ENCODE measurements around the gene KLHL29.

Gene KLHL29

GRCh38 chr2:23499439-23499838 is 114.5 kb downstream of the KLHL29 start:
- DNase-seq, result no peak

GRCh38 chr2:23500836-23501235 is 115.9 kb downstream of the KLHL29 start:
- no peak for DNase-seq

GRCh38 chr2:23502096-23502495 is 117.1 kb downstream of the KLHL29 start:
- DNase-seq, result no peak

- no peak for DNase-seq
Observed at GRCh38 chr2:23503097-23503496, 118.1 kb downstream of the KLHL29 start.

GRCh38 chr2:23503682-23504081 is 118.7 kb downstream of the KLHL29 start:
- no peak for DNase-seq

DNA sequence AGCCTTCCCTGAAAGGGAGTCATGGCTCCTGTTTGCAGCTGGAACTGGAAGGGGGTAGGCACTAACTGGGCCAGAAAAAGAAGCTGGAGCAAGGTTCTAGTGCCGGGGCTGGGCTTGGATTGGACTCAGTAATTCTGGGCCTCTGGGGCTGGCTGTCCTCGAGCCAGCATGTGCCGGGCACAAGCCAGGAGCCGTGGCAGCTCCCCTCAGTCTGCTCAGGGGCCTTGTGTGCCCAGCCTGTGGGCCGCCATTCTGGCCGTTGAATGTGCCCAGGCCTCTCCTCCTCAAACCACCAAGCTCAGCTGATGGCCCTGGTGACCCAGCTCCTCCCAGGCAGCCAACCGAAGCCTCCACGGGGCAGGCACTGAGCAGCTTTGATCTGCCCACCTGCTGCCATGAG is 119.6 kb downstream of the KLHL29 start:
- DNase-seq, result no peak

GRCh38 chr2:23505218-23505983 is 120.4 kb downstream of the KLHL29 start:
- no peak for DNase-seq

GRCh38 chr2:23505984-23506380 is 121.0 kb downstream of the KLHL29 start:
- DNase-seq, result no peak

GRCh38 chr2:23506531-23507266 is 121.7 kb downstream of the KLHL29 start:
- DNase-seq, result no peak

DNA sequence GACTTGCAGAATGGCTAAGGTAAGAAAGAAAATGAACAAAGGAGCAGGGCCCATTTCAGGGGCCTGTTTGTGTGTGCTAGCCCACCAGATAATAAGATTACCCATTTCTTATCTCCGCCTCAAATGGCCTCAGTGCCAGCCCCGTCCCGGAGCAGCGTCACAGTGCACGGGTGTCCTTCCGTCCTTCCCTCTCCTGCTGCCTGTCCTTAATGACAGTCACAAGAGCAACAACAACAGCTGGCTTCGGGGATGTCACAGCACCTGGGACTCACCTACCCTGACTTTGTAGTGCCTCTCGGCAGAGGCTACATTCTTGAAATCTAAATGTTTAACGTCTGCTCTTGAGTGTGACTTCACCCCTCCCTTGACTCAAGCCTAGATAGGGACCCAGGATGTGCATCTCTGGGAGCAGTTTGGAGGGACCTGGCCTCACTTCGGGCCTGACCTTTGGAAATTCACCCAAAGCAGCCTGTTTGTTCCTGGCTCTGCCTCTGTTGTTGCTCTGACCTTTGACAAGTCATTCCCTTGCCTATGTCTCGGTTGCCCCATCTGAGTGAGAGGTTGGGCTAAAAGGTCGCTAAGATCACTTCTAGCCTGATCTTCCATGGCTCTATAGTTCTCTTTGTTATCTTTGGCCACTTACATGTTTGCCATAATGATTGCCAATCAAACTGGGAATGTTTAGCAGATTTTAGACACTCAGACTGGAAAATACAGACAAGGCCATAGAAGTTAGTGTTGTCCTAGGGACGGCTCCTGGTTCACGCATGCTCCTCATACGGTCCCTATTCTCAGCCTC is 122.5 kb downstream of the KLHL29 start:
- DNase-seq, result no peak

DNA sequence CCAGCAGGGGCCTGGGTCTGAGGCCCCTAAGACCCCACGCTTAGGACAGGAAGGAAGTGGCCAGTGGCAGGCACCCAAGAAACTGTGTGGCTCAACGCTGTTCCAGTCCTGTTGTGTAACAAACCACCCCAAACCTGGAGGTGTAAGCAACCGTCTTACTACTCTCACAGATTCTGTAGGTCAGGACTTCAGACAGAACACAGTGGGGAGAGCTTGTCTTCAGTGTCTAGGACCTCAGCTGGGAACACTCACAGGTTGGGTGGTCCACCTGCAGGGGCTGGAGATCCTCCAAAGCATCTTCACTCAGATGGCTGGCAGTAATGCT is 123.0 kb downstream of the KLHL29 start:
- no peak for DNase-seq

DNA sequence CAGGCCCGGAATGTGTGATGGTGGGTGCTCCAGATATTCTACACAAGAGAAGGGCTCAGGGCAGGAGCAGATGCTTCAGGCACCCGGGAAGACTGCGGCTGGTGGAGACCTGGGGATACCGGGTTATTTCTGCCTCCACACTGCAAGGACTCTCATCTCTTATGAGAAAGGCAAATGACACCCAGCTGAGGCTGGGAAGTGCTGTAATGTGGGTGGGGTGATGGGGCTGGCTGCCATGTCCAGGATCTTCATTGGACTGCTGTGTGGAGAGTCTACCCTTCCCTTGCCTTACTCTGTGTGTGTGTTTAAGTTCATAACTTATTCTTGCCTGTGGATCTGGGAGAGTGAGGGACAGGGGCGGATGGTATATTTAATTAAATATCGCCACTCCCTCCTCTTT is 124.1 kb downstream of the KLHL29 start:
- DNase-seq, result no peak

GRCh38 chr2:23509596-23510292 is 124.8 kb downstream of the KLHL29 start:
- no peak for DNase-seq

- DNase-seq, result peak; percentile 56
Observed at GRCh38 chr2:23510471-23510870, 125.5 kb downstream of the KLHL29 start.

DNA sequence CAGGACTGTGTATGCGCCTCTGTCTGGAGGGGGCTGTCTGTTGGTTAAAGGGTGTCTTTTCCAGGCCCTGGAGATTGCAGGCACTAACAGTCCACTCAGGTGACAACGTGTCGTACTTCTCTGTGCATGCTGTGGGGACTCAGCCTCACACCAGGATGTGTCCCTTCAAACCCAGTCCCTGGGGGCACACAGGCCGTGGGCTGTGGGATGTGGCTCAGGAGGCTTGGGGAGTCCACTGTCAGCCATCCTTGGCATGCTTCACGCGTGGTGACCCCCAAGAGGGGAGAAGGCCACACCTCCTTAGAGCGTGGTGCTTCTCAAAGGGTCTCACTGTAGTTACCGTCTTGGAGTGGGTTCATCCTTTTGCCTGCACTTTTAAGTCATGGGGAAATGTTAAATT is 127.8 kb downstream of the KLHL29 start:
- no peak for DNase-seq

- DNase-seq, result no peak
Observed at GRCh38 chr2:23513245-23513871, 128.4 kb downstream of the KLHL29 start.

- DNase-seq, result no peak
Observed at GRCh38 chr2:23513872-23514793, 129.2 kb downstream of the KLHL29 start.

DNA sequence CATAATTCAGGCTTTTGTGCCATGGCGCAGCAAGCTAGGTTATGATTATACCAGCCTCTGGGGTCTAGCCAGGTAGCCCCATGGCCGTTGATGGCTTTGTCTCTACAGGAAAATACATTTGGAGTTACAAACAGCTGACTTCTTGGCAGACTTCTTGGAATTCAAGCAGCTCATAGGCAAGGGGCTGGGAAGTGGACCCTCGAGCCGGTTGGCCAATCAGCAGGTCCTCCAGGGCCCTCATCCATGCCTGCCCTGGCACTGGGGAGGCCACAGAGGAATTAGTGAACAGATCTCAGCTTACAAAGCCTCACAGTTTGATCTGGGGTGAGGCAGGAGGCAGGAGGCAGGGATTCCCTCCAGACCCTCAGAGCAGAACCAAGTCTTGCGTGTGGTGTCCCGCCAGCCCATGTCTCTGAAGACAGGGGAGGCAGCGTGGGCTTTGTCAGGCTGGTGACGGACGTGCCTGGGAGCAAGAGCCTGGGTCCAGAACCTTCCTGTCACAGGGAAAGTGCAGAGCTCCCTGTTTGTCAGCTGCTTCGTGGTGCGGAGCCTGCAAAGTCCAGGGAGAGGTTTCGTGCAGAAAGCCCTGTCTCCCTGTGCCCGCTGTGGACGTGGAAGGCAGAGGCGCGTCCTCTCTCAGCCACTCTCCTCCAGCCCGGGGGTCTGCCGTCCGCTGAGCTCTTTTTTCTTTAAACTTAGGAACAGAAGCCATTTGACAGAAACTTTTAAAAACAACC is 131.7 kb downstream of the KLHL29 start:
- no peak for DNase-seq

GRCh38 chr2:23518481-23519333 is 133.7 kb downstream of the KLHL29 start:
- DNase-seq, result no peak

DNA sequence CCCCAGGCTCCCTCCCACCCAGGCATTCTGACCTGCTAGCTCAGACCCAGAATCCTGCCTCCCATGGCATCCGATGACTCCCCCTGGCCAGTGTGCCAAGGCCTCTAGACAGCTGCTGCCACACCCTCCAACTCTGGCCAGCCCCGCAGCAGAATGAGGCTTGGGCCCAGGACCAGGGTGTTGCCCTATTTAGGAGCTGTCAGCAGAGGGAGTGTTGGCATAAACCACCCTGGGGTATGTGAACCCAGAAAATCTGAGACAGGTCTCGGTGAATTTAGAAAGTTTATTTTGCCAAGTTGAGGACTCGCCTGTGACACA is 134.3 kb downstream of the KLHL29 start:
- DNase-seq, result no peak

All from NCI-H1092 treated with DMSO at 0.1 percent for 48 hours (cell line).